Measurements from ENCODE around the gene FGF21.

- TF ChIP-seq CTCF (IDR thresholded peaks at IDR 0.05) (no peak), POLR2A (IDR thresholded peaks at IDR 0.05) (no peak)
Observed at GRCh38 chr19:48805452-48805851, 50.1 kb downstream of the FGF21 start.
